ENCODE measurements around the gene MMP24OS.
A peak's percentile ranks its signal among the peaks of the same experiment; 100 is the strongest.

DNA sequence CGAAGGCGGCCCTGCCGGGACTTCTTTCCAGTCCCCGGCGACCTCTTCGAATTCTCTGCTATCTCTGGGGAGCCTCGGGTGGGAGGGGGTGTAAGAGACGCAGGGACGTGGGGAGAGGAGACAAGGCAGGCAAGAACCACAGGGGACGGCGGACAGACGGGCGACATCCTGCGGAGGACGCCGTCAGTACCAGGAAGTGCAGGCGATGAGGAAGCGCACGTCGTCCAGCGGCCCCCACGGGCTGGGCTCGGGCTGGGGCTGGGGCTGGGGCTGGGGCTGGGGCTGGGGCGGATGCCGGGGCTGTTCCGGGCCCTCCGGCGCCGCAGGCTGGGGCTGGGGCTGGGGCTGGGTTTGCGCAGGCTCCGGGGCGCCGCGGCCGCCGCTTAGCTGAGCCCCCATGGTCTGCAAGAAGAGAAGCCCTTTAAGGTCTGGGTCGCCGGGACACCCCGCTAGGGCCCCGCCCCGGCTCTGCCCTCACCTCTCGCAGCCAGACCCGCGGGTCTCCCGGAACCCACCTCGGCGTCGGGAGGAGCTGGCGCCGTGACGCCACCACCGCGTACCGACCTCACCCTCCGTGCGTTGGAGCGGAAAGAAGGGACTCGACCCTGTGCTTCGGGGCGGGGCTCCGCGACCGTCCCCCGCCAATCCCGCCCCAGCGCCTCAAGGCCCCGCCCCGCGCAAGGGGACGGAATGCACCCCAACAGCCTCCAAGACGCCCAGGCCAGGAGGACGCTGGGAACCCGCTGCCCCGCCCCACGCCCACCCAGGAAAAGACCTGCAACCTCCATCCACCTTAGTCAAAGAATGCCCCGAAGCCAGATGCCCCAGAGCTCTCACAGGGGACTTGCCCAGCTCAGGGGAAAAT, at the start of gene MMP24OS:
- TF ChIP-seq, protein P1, sequence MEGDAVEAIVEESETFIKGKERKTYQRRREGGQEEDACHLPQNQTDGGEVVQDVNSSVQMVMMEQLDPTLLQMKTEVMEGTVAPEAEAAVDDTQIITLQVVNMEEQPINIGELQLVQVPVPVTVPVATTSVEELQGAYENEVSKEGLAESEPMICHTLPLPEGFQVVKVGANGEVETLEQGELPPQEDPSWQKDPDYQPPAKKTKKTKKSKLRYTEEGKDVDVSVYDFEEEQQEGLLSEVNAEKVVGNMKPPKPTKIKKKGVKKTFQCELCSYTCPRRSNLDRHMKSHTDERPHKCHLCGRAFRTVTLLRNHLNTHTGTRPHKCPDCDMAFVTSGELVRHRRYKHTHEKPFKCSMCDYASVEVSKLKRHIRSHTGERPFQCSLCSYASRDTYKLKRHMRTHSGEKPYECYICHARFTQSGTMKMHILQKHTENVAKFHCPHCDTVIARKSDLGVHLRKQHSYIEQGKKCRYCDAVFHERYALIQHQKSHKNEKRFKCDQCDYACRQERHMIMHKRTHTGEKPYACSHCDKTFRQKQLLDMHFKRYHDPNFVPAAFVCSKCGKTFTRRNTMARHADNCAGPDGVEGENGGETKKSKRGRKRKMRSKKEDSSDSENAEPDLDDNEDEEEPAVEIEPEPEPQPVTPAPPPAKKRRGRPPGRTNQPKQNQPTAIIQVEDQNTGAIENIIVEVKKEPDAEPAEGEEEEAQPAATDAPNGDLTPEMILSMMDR (IDR thresholded peaks at IDR 0.05) = peak in 2 of 6 experiments; percentile 8 to 17
- peak in 3 of 4 donors; percentile 85 to 94 (median 91) for TF ChIP-seq POLR2A (IDR thresholded peaks at IDR 0.05)
